ENCODE data around the gene AURKAIP1. TPM values are rescaled to one million over a fixed set of nuclear protein-coding genes. Genes with fewer than 3 reads are reported as not detected.

Gene AURKAIP1
- total and polyA plus RNA-seq, 2 of the 4 experiments (the other 2 are of a cell fraction), result 45.7 to 107 TPM

- no peak overlapping the region for H2BK20ac ChIP-seq (ENCODE audit: low read depth, low read length)
- peaks cover 3% of the 10 kb centered on the region; the same call in 1 of the 2 replicates for H3K9me3 ChIP-seq (ENCODE audit: control insufficient read depth, insufficient read depth, low read length)
- H3K4ac ChIP-seq (ENCODE audit: low read depth, low read length), result no peak overlapping the region
- no peak overlapping the region for H2BK5ac ChIP-seq (ENCODE audit: low read depth, low read length, poor library complexity, severe bottlenecking)
- no peak overlapping the region for H3K4me3 ChIP-seq (ENCODE audit: insufficient read depth, low read depth, low read length)
- H2AFZ ChIP-seq (replicated peaks; ENCODE audit: low read length, poor library complexity), result no peak overlapping the region
- H3K14ac ChIP-seq (replicated peaks; ENCODE audit: low read depth, low read length), result no peak overlapping the region
- H3K79me1 ChIP-seq (ENCODE audit: low read depth in 1 of 2, low read length in 2 of 2), result peaks cover 0 to 4% of the 10 kb centered on the region in 2 experiments; a peak in 1 of 4 replicates
- no peak overlapping the region for H2AK9ac ChIP-seq (replicated peaks; ENCODE audit: low read depth, low read length, poor library complexity)
- no peak overlapping the region for H3K9ac ChIP-seq (ENCODE audit: low read depth, low read length)
- no peak for TF ChIP-seq ELK1 (IDR thresholded peaks at IDR 0.05; ENCODE audit: borderline replicate concordance, low read depth, low read length)
- no peak for TF ChIP-seq BHLHE40 (IDR thresholded peaks at IDR 0.05; ENCODE audit: low read depth, low read length)
- TF ChIP-seq RCOR1 (IDR thresholded peaks at IDR 0.05; ENCODE audit: insufficient replicate concordance, low read length), result no peak
- no peak for TF ChIP-seq CHD1 (IDR thresholded peaks at IDR 0.05; ENCODE audit: low read depth, low read length)
- TF ChIP-seq FOS (IDR thresholded peaks at IDR 0.05; ENCODE audit: low read depth, low read length), result no peak
- no peak for TF ChIP-seq USF2 (IDR thresholded peaks at IDR 0.05; ENCODE audit: low read depth, low read length)
- no peak for TF ChIP-seq MAFK (IDR thresholded peaks at IDR 0.05; ENCODE audit: low read depth, low read length)
- TF ChIP-seq POLR2A (IDR thresholded peaks at IDR 0.05; ENCODE audit: low read depth, low read length), result no peak
- POLR2A ChIA-PET (ENCODE audit: unreplicated experiment), result no interaction called here
- H2BK15ac ChIP-seq (ENCODE audit: low read depth, low read length), result no peak overlapping the region
- in situ Hi-C loops (cut with MboI; ENCODE audit: low sequenced_read_pairs), result no loop called here
- no peak overlapping the region for H3K27ac ChIP-seq (ENCODE audit: insufficient read depth, low read length)
- H2AK5ac ChIP-seq (ENCODE audit: low read depth, low read length), result no peak overlapping the region
- H3K9me1 ChIP-seq (ENCODE audit: insufficient read depth, low read length), result no peaks in the 10 kb centered on the region
- intact Hi-C loops (cut with micrococcal nuclease), result no loop called here
- WGBS, 2 experiments (ENCODE audit: extremely low coverage in 2 of 2, insufficient read length in 1 of 2), result 69% methylated on average over 6 of the region's 13 CpGs; no CpG with 5 or more reads in 1 of the 2 experiments
- no peak overlapping the region for H2BK120ac ChIP-seq (ENCODE audit: low read depth, low read length)
- H3K4me2 ChIP-seq (ENCODE audit: low read depth, low read length), result no peak overlapping the region
- ATAC-seq (ENCODE audit: low read depth) (no peak), DNase-seq (no peak)
- no TSS peak for BruUV-seq (replicated peaks)
- H4K5ac ChIP-seq (ENCODE audit: low read depth, low read length), result no peak overlapping the region
- H3K18ac ChIP-seq (ENCODE audit: low read depth, low read length), result no peak overlapping the region
- no peak overlapping the region for H4K91ac ChIP-seq (ENCODE audit: insufficient read depth, low read depth, low read length)
- dilution Hi-C loops (cut with HindIII; ENCODE audit: low sequenced_read_pairs, unreplicated experiment), result no loop called here
- H3K36me3 ChIP-seq (ENCODE audit: control insufficient read depth, insufficient read depth, low read length), result no peaks in the 10 kb centered on the region
- H3K56ac ChIP-seq (ENCODE audit: extremely low read depth, insufficient read depth, low read length), result no peak overlapping the region
- no peaks in the 10 kb centered on the region for H4K20me1 ChIP-seq (ENCODE audit: insufficient read depth, low read length)
- no peaks in the 10 kb centered on the region for H3K4me1 ChIP-seq (ENCODE audit: control insufficient read depth, insufficient read depth, low read length)
- H3K23ac ChIP-seq (ENCODE audit: low read depth, low read length), result no peak overlapping the region
- H4K8ac ChIP-seq (ENCODE audit: low read depth in 2 of 2, low read length in 2 of 2), result no peak overlapping the region
- CTCF ChIA-PET, result no interaction called here
- H3K27me3 ChIP-seq (ENCODE audit: control insufficient read depth, insufficient read depth, low read length), result no peaks in the 10 kb centered on the region
Observed at GRCh38 chr1:1415751-1416150, 40.7 kb upstream of the AURKAIP1 start.
